Body of pancreas (tissue), 4 donors: ENCODE measurements around the gene BCL11B. TPM values are rescaled to one million over a fixed set of nuclear protein-coding genes. Genes with fewer than 3 reads are reported as not detected.

Experiments used
- ATAC-seq: fragments of 150-250 bp; one replicate; pipeline ENCODE4 v1.9.1; 2016
- DNase-seq, 4 donors: peaks; one replicate each; pipeline ENCODE4 v3.0.0-alpha.2; 2019
- H3K27ac ChIP-seq, 4 donors: fragments of 200-600 bp; sonication (generic); 1 replicate in 3 of 4; 2 replicates in 1 of 4; pipeline versions ENCODE4 v1.5.1 to v1.6.1; 2016 to 2019; ENCODE audit warnings: mild to moderate bottlenecking in 1 of 4, mixed read lengths in 1 of 4, moderate library complexity in 1 of 4
- H3K27me3 ChIP-seq, 2 donors: fragments of 200-600 bp; sonication (generic); one replicate each; pipeline ENCODE4 v1.6.0; 2016; ENCODE audit warnings: mild to moderate bottlenecking in 1 of 2
- H3K36me3 ChIP-seq, 2 donors: fragments of 200-600 bp; sonication (generic); replicated peaks in 1 of 2; 2 replicates each; pipeline ENCODE4 v1.5.1; 2016; ENCODE audit warnings: low read depth in 2 of 2; ENCODE audit not compliant: insufficient read depth in 1 of 2
- H3K4me1 ChIP-seq: fragments of 200-600 bp; sonication (generic); one replicate; pipeline ENCODE4 v1.6.0; 2016
- H3K4me3 ChIP-seq, 2 donors: fragments of 200-600 bp; sonication (generic); 1 replicate in 1 of 2; 2 replicates in 1 of 2; pipeline ENCODE4 v1.5.1; 2016 to 2019
- H3K9me3 ChIP-seq, 3 donors: fragments of 200-600 bp; sonication (generic); 1 replicate in 2 of 3; 2 replicates in 1 of 3; pipeline ENCODE4 v1.5.1; 2016
- POLR2A ChIP-seq, 3 donors: fragments of 450-650 bp; IDR thresholded peaks; one replicate each; pipeline ENCODE4 v1.6.1; 2016; ENCODE audit warnings: antibody characterized with exemption in 3 of 3, mild to moderate bottlenecking in 2 of 3
- WGBS, 2 donors: methylation state at CpG; one replicate each; pipeline ENCODE4 v1.1.5; 2017; 5-methylcytosine and 5-hydroxymethylcytosine counted together
- intact Hi-C: fragments of 100-400 bp; cut with DNase I; formaldehyde crosslinking; loops from one replicate; pipeline ENCODE4 v1.15.1; 2023
- total RNA-seq, 2 donors: library from RNA; depleted of rRNA; stranded (reverse); fragments of >200 nt; gene quantifications; one replicate each; pipeline ENCODE4 v1.1.0, GENCODE V29; 2016
- TF ChIP-seq, protein P1 (sequence below), 7 experiments: fragments of 450-650 bp in 4 of 7; fragments of 200-600 bp in 3 of 7; sonication (generic) in 3 of 7; IDR thresholded peaks; one replicate each; pipeline ENCODE4 v1.5.1; 2016 to 2019; ENCODE audit warnings: antibody characterized with exemption in 7 of 7

Gene BCL11B
- total RNA-seq, 2 donors from 2014 or later = 0.78 TPM; not detected in 1

DNA sequence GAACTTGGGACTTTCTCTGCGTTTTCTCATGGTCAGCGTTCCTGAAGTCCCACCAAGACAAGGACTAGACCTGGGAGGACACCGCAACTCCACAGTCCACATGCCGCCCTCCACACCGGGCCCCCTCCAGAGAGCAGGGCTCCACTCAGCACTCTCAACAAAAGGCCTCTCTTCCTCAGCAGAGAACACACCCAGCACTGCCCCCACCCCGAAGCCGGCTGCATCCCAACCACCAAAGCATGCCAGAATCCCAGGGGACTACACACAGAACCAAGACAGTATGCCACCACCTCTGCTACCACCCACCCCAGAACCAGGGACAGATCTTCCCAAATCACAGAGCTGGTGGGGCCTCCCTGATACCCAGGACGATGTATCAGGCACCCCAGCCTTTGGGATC, 88.3 kb downstream of the BCL11B start:
- H3K4me3 ChIP-seq = no peak overlapping the region
- H3K9me3 ChIP-seq = no peaks in the 10 kb centered on the region
- ATAC-seq (no peak), DNase-seq (no peak)
- H3K36me3 ChIP-seq = no peaks in the 10 kb centered on the region
- intact Hi-C loops = no loop called here
- WGBS, 2 donors = 75 to 82% methylated on average over 8 of the region's 8 CpGs
- no peaks in the 10 kb centered on the region for H3K4me1 ChIP-seq
- H3K27me3 ChIP-seq = no peaks in the 10 kb centered on the region
- TF ChIP-seq, protein P1, sequence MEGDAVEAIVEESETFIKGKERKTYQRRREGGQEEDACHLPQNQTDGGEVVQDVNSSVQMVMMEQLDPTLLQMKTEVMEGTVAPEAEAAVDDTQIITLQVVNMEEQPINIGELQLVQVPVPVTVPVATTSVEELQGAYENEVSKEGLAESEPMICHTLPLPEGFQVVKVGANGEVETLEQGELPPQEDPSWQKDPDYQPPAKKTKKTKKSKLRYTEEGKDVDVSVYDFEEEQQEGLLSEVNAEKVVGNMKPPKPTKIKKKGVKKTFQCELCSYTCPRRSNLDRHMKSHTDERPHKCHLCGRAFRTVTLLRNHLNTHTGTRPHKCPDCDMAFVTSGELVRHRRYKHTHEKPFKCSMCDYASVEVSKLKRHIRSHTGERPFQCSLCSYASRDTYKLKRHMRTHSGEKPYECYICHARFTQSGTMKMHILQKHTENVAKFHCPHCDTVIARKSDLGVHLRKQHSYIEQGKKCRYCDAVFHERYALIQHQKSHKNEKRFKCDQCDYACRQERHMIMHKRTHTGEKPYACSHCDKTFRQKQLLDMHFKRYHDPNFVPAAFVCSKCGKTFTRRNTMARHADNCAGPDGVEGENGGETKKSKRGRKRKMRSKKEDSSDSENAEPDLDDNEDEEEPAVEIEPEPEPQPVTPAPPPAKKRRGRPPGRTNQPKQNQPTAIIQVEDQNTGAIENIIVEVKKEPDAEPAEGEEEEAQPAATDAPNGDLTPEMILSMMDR (IDR thresholded peaks at IDR 0.05) = no peak
- no peak for TF ChIP-seq POLR2A (IDR thresholded peaks at IDR 0.05)
- no peak overlapping the region for H3K27ac ChIP-seq

DNA sequence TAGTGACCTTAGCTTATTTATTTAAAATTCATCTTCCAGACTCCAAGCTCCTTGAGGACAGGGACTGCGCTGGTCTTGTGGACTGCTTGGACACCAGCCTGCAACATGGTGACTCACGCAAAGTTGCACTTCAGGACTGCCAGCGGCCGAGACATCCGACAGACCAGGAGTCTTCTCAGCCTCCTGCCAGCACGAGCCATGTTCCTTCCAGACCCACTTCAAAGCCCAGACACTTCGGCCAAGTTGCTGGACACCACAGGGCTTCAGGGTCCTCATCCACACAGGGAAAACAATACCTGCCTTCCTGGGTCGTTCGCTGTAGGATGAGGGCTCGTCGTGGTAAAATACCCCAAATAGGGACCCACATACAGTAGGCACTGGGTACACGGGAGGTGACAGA, 88.7 kb downstream of the BCL11B start:
- no peak for TF ChIP-seq POLR2A (IDR thresholded peaks at IDR 0.05)
- TF ChIP-seq, protein P1 (IDR thresholded peaks at IDR 0.05) = no peak
- Histone ChIP-seq H3K4me1 (no peaks in the 10 kb centered on the region), H3K27me3 (no peaks in the 10 kb centered on the region), H3K9me3 (no peaks in the 10 kb centered on the region), H3K4me3 (no peak overlapping the region), H3K36me3 (no peaks in the 10 kb centered on the region), H3K27ac (no peak overlapping the region)
- 57 to 84% methylated on average over 5 to 12 of the region's 12 CpGs for WGBS, 2 donors
- DNase-seq (no peak), ATAC-seq (no peak)
- intact Hi-C loops = no loop called here

DNA sequence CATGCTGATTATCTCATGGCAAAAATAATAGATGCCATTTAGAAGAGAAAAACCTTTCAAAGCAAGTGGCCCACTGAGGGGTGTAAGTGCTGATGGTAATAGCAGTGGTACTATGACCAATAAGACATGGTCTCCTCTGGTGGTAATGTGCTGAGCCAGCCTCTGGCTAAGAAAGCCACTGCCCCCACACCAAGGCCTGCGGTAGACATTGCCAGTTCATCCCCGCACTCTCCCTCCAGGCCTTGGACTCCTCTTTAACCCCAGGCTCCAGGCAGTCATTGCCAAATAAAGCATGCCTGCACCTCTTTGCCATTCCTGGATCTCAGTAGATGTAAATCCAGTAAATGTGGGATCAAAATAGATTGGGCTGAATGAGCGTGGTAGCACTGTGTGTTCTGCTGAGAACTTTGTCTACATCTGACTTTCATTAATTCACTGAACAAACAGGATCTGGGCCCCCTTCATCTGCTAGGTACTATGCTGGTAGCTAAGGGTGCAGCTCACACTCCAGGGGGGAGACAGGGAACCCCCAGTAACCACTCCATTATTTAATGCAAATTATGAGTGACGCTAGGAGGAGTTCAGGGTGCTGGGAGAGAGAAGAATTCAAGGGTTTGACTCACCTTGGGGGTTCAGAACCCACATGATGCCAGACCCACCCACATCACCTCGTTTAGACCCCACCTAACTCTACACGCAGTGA, 89.3 kb downstream of the BCL11B start:
- Histone ChIP-seq H3K4me3 (no peak overlapping the region), H3K27ac (no peak overlapping the region), H3K4me1 (no peaks in the 10 kb centered on the region), H3K9me3 (no peaks in the 10 kb centered on the region), H3K27me3 (no peaks in the 10 kb centered on the region), H3K36me3 (no peaks in the 10 kb centered on the region)
- intact Hi-C loops = no loop called here
- no peak for DNase-seq
- no peak for ATAC-seq
- TF ChIP-seq POLR2A (IDR thresholded peaks at IDR 0.05) = no peak
- TF ChIP-seq, protein P1 (IDR thresholded peaks at IDR 0.05) = no peak
- 78 to 82% methylated on average over 6 of the region's 6 CpGs for WGBS, 2 donors

DNA sequence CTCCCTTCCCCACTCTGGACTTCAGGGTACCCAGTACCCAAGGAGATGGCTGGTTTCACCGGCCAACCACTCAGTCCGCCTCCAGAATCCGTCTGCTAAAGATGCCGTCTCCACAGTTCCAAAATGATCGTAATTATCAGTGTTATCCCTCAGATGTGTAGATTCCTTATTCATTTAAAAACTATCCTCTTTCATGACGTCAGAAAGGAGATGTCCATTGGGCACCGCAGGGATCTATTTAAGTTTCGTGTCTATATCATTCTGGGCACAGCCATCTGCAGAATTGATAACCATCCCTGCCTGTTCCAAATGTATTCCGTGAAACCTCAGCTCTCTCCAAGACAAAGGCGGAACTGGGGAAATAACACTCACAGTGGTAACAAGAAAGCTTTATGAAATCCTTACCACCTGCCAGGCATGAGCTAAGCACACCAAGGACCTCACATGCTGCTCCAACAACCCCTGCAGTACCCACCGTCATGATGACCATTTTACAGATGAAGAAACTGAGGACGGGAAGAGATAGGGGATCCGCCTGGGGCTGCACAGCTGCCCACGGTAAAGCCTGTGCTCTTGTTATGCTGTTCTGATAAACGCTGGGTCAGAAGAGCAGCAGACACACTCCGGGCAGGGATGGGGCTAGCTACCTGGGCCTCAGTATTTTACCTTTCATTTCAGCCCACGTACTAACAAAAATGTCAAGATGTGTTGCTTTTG, 90.0 kb downstream of the BCL11B start:
- Histone ChIP-seq H3K36me3 (no peaks in the 10 kb centered on the region), H3K4me1 (no peaks in the 10 kb centered on the region), H3K9me3 (no peaks in the 10 kb centered on the region), H3K4me3 (no peak overlapping the region), H3K27ac (no peak overlapping the region), H3K27me3 (no peaks in the 10 kb centered on the region)
- DNase-seq (no peak), ATAC-seq (no peak)
- no peak for TF ChIP-seq POLR2A (IDR thresholded peaks at IDR 0.05)
- TF ChIP-seq, protein P1 (IDR thresholded peaks at IDR 0.05) = no peak
- intact Hi-C loops = no loop called here
- WGBS, 2 donors = 72 to 79% methylated on average over 17 of the region's 17 CpGs
